ENCODE measurements around the gene AP3B1.

Gene AP3B1

GRCh38 chr5:78253201-78253600, 41.3 kb downstream of the AP3B1 start:
- Histone ChIP-seq H3K27me3 (ENCODE audit: insufficient read depth, low read length, poor library complexity) (no peaks in the 10 kb centered on the region), H3K9ac (ENCODE audit: low read depth, low read length) (no peak overlapping the region), H3K4me3 (ENCODE audit: low read depth in 1 of 2, low read length in 2 of 2) (no peak overlapping the region), H3K27ac (ENCODE audit: low read length) (no peak overlapping the region), H2AFZ (ENCODE audit: low read depth, low read length) (no peak overlapping the region), H3K4me2 (ENCODE audit: insufficient read depth, low read length) (no peak overlapping the region), H3K9me3 (ENCODE audit: insufficient read depth, low read length, severe bottlenecking) (peaks cover 4% of the 10 kb centered on the region), H3K4me1 (ENCODE audit: insufficient read depth, low read length) (no peaks in the 10 kb centered on the region), H4K20me1 (ENCODE audit: insufficient read depth, low read length) (0 out of 2 replicates have a peak, but pooled peaks cover 5% of the 10 kb centered on the region), H3K36me3 (ENCODE audit: insufficient read depth, low read length) (peaks cover 29% of the 10 kb centered on the region), H3K79me2 (ENCODE audit: insufficient read depth, low read length) (peaks cover 28% of the 10 kb centered on the region)
- no peak for DNase-seq
- TF ChIP-seq CTCF (IDR thresholded peaks at IDR 0.05; ENCODE audit: borderline replicate concordance, extremely low read depth, low read length, poor library complexity, severe bottlenecking): no peak
- TF ChIP-seq EZH2 (IDR thresholded peaks at IDR 0.05; ENCODE audit: borderline replicate concordance, low read depth, low read length, severe bottlenecking): no peak
- ATAC-seq (ENCODE audit: insufficient read depth, low read depth): no peak

- H3K9me3 ChIP-seq (ENCODE audit: insufficient read depth, low read length, severe bottlenecking): peaks cover 4% of the 10 kb centered on the region
- H3K4me2 ChIP-seq (ENCODE audit: insufficient read depth, low read length): no peak overlapping the region
- H3K4me1 ChIP-seq (ENCODE audit: insufficient read depth, low read length): no peaks in the 10 kb centered on the region
- no peaks in the 10 kb centered on the region for H3K27me3 ChIP-seq (ENCODE audit: insufficient read depth, low read length, poor library complexity)
- H2AFZ ChIP-seq (ENCODE audit: low read depth, low read length): no peak overlapping the region
- 0 out of 2 replicates have a peak, but pooled peaks cover 5% of the 10 kb centered on the region for H4K20me1 ChIP-seq (ENCODE audit: insufficient read depth, low read length)
- H3K9ac ChIP-seq (ENCODE audit: low read depth, low read length): no peak overlapping the region
- peaks cover 29% of the 10 kb centered on the region for H3K36me3 ChIP-seq (ENCODE audit: insufficient read depth, low read length)
- ATAC-seq (ENCODE audit: insufficient read depth, low read depth) (no peak), DNase-seq (no peak)
- no peak overlapping the region for H3K27ac ChIP-seq (ENCODE audit: low read length)
- H3K79me2 ChIP-seq (ENCODE audit: insufficient read depth, low read length): peaks cover 27% of the 10 kb centered on the region
- TF ChIP-seq EZH2 (IDR thresholded peaks at IDR 0.05; ENCODE audit: borderline replicate concordance, low read depth, low read length, severe bottlenecking) (no peak), CTCF (IDR thresholded peaks at IDR 0.05; ENCODE audit: borderline replicate concordance, extremely low read depth, low read length, poor library complexity, severe bottlenecking) (no peak)
- H3K4me3 ChIP-seq (ENCODE audit: low read depth in 1 of 2, low read length in 2 of 2): no peak overlapping the region
Measured at GRCh38 chr5:78252715-78253114, 41.8 kb downstream of the AP3B1 start.

- Histone ChIP-seq H3K9me3 (ENCODE audit: insufficient read depth, low read length, severe bottlenecking) (peaks cover 4% of the 10 kb centered on the region), H3K9ac (ENCODE audit: low read depth, low read length) (no peak overlapping the region), H2AFZ (ENCODE audit: low read depth, low read length) (no peak overlapping the region), H3K36me3 (ENCODE audit: insufficient read depth, low read length) (peaks cover 29% of the 10 kb centered on the region), H3K4me3 (ENCODE audit: low read depth in 1 of 2, low read length in 2 of 2) (no peak overlapping the region), H3K4me1 (ENCODE audit: insufficient read depth, low read length) (no peaks in the 10 kb centered on the region), H3K79me2 (ENCODE audit: insufficient read depth, low read length) (peaks cover 26% of the 10 kb centered on the region), H4K20me1 (ENCODE audit: insufficient read depth, low read length) (0 out of 2 replicates have a peak, but pooled peaks cover 5% of the 10 kb centered on the region), H3K4me2 (ENCODE audit: insufficient read depth, low read length) (no peak overlapping the region), H3K27me3 (ENCODE audit: insufficient read depth, low read length, poor library complexity) (no peaks in the 10 kb centered on the region), H3K27ac (ENCODE audit: low read length) (no peak overlapping the region)
- no peak; the same call in 2 of the 3 replicates for ATAC-seq (ENCODE audit: insufficient read depth, low read depth)
- TF ChIP-seq CTCF (IDR thresholded peaks at IDR 0.05; ENCODE audit: borderline replicate concordance, extremely low read depth, low read length, poor library complexity, severe bottlenecking): no peak
- TF ChIP-seq EZH2 (IDR thresholded peaks at IDR 0.05; ENCODE audit: borderline replicate concordance, low read depth, low read length, severe bottlenecking): no peak
- no peak for DNase-seq
Measured at GRCh38 chr5:78251663-78252284, 42.7 kb downstream of the AP3B1 start.
